CD4-positive, alpha-beta T cell treated with Interleukin-12 subunit alpha and Interleukin-12 subunit beta, for 1 hour (primary cell): ENCODE measurements around the gene BCAP29.
"Not testable (repeated sequence)": the region's sequence is repeated elsewhere in the genome, so short reads cannot be mapped to it uniquely, and the experiment has no call there.

Experiments used
- DNase-seq: peaks from one replicate; pipeline ENCODE4 v3.0.0-alpha.2; 2020

BCAP29 gene

GRCh38 chr7:107579885-107580715 lies at the start of gene BCAP29:
TSS of gene BCAP29 (plus strand) at chr7:107580246. CDS start at chr7:107580773, 527 bp downstream.
- peak; percentile 71 for DNase-seq

- DNase-seq: no peak
Observed at GRCh38 chr7:107530751-107531150, 49.3 kb upstream of the BCAP29 start.

- DNase-seq: no peak
Observed at GRCh38 chr7:107534139-107534538, 45.9 kb upstream of the BCAP29 start.

- DNase-seq: not testable (repeated sequence)
Observed at GRCh38 chr7:107537228-107537627, 42.8 kb upstream of the BCAP29 start.

- no peak for DNase-seq
Observed at GRCh38 chr7:107538001-107538400, 42.0 kb upstream of the BCAP29 start.

GRCh38 chr7:107543338-107543993 lies 36.6 kb upstream of the BCAP29 start:
- DNase-seq: no peak

- no peak for DNase-seq
Observed at GRCh38 chr7:107544848-107545591, 35.0 kb upstream of the BCAP29 start.

- no peak for DNase-seq
Observed at GRCh38 chr7:107551936-107552335, 28.1 kb upstream of the BCAP29 start.

GRCh38 chr7:107555893-107556292 lies 24.2 kb upstream of the BCAP29 start:
- no peak for DNase-seq

- DNase-seq: no peak
Observed at GRCh38 chr7:107559864-107560263, 20.2 kb upstream of the BCAP29 start.

GRCh38 chr7:107560898-107561516 lies 19.0 kb upstream of the BCAP29 start:
- peak; percentile 41 for DNase-seq

GRCh38 chr7:107563081-107563774 lies 16.8 kb upstream of the BCAP29 start:
- DNase-seq: no peak

- DNase-seq: peak; percentile 86
Observed at GRCh38 chr7:107563775-107564552, 16.1 kb upstream of the BCAP29 start, which contains the start of the genes COG5 and DUS4L. TSS of gene COG5 (minus strand) at chr7:107563920. CDS start at chr7:107563896, 24 bp downstream. TSS of gene DUS4L (plus strand) at chr7:107563971. CDS start at chr7:107567071, 3,100 bp downstream.

- DNase-seq: no peak
Observed at GRCh38 chr7:107564553-107565298, 15.3 kb upstream of the BCAP29 start.

GRCh38 chr7:107570298-107570697 lies 9.7 kb upstream of the BCAP29 start:
- no peak for DNase-seq

- DNase-seq: no peak
Observed at GRCh38 chr7:107573537-107573936, 6.5 kb upstream of the BCAP29 start.

- DNase-seq: no peak
Observed at GRCh38 chr7:107579554-107579884, 527 bp upstream of the BCAP29 start.

- DNase-seq: no peak
Observed at GRCh38 chr7:107580716-107581383, 804 bp downstream of the BCAP29 start.

GRCh38 chr7:107581387-107582013 lies 1.5 kb downstream of the BCAP29 start:
- DNase-seq: no peak

- no peak for DNase-seq
Observed at GRCh38 chr7:107582875-107583274, 2.8 kb downstream of the BCAP29 start.
